Measurements from ENCODE around the gene PHYHD1.

- TF ChIP-seq CTCF (IDR thresholded peaks at IDR 0.05), result no peak
- TF ChIP-seq ZFX (IDR thresholded peaks at IDR 0.05; ENCODE audit: borderline replicate concordance), result no peak
Measured at GRCh38 chr9:128903079-128903461, 17.7 kb upstream of the PHYHD1 start.

Measured in 22Rv1 (cell line).